Measurements from ENCODE around the gene HIVEP3.

DNA sequence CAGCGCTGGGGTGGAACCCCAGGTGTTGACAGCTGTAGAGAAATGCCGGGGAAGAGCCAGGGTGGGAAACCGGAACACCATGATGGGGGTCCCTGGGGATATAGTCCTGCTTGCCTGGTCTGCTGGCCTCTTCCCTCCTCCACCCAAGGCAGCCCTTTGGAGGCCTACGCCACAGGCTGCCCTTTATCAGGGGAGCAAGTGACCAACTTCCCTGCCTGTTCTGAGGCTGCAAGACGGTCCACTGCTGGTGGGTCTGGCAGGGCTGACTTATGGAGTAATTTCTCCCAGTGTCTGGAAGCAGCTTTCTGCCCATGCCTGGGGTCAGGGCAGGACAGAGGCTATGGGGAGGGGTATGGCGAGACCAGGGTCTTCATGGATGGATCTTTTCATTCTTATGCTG, 383.4 kb downstream of the HIVEP3 start:
- TF ChIP-seq, protein P1, sequence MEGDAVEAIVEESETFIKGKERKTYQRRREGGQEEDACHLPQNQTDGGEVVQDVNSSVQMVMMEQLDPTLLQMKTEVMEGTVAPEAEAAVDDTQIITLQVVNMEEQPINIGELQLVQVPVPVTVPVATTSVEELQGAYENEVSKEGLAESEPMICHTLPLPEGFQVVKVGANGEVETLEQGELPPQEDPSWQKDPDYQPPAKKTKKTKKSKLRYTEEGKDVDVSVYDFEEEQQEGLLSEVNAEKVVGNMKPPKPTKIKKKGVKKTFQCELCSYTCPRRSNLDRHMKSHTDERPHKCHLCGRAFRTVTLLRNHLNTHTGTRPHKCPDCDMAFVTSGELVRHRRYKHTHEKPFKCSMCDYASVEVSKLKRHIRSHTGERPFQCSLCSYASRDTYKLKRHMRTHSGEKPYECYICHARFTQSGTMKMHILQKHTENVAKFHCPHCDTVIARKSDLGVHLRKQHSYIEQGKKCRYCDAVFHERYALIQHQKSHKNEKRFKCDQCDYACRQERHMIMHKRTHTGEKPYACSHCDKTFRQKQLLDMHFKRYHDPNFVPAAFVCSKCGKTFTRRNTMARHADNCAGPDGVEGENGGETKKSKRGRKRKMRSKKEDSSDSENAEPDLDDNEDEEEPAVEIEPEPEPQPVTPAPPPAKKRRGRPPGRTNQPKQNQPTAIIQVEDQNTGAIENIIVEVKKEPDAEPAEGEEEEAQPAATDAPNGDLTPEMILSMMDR (IDR thresholded peaks at IDR 0.05), result no peak
- TF ChIP-seq POLR2A (IDR thresholded peaks at IDR 0.05) (no peak), EP300 (IDR thresholded peaks at IDR 0.05) (no peak)
